NCI-H2227 (cell line): Measurements from ENCODE around the gene NID1.
A peak's percentile ranks its signal among the peaks of the same experiment; 100 is the strongest.
"Not testable (repeated sequence)": the region's sequence is repeated elsewhere in the genome, so short reads cannot be mapped to it uniquely, and the experiment has no call there.

Source experiments
- DNase-seq: peaks from one replicate; lab custom pipeline; 2025; ENCODE audit not compliant: unreplicated experiment; lab: John Stamatoyannopoulos, UW

NID1 gene

DNA sequence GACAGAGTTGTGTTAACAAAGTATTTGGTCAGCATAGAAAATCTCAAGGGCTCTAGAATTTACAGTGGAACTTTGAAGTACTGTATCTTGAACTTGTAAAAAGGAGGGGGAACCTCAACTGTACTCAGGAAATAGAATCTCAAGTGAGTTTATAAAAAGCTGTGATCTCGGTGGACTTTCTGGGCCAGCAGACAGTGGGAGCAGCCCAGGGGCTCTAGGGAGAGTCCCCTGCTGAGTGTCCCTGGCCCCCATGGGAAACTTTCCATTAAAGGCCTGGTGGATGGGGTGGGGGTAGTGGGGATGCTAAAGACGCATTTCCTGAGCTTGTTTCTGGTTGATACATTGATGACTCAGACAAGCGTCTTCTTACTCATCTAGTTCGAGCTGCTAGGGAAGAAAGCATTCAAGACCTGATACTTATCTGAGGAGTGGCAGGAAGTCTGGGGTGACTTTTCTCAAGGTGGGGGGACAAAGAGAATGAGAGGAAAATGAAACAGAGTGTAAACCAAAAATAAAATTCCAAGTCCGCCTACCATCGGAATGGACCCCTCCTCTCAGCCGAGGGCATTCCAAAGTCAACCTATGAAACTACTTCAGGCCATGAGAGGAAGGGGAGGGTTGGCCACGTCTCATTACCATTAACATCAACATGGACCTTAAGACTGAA, 65.5 kb downstream of the NID1 start:
- no peak for DNase-seq

- no peak for DNase-seq
Observed at GRCh38 chr1:235998812-235999211, 66.1 kb downstream of the NID1 start.

DNA sequence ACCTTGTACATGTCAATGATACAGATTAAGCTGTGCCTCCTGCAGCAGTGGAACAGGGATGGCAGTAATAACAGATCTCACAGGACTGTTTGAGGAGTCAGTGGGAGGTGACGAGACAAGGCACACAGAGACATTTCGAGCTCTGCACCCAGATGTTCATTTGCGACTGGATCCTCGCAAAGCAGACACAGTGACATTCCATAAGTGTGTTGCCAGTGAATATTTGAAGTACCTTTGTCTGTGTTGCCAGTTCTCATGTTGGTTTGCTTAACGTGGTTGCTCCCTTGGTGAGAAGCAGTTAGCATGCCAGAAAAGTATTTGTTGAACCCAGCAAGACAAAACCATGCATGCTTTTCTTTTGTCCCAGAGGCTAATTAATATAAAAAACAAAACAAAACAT, 67.0 kb downstream of the NID1 start:
- no peak for DNase-seq

DNA sequence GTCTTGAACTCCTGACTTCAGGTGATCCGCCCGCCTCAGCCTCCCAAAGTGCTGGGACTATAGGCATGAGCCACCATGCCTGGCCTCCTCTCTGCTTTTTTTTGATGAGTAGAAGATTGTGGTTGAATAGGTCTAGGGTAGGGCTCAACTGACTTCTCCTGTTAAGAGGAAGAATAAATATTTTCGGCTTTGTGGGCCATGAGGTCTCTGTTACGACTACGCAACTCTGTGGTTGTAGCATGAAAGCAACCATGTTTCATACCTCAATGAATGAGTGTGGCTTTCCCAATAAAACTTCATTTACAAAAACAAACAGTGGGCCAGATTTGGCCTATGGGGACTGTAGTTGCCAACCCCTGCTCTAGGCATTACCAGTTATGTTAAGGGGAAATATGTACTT, 67.8 kb downstream of the NID1 start:
- DNase-seq = no peak

DNA sequence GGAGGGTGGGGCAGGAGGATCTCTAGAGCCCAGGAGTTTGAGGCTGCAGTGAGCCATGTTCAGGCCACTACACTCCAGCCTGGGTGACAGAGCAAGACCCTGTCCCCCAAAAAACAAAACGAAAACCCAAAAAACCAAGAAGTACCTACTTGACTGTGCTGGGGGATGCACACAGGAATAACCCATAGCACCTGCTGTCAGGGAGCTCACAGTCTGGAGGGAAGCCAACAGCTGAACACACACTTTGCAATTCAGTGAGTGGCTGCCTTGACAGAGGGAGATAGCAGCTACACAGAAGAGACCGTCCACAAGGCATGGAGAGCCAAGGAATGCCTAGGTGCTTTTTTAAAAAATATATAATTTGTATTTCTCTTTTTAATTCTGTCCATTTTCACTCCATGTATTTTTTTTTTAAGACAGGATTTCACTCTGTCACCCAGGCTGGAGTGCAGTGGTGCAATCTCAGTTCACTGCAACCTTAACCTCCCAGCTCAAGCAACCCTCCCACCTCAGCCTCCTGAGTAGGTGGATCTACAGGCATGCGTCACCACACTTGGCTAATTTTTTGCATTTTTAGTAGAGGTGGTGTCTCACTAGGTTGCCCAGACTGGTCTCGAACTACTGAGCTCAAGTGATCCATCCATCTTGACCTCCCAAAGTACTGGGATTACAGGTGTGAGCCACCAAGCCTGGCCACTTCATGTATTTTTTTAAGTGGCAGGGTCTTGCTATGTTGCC, 68.7 kb downstream of the NID1 start:
- no peak for DNase-seq

- no peak for DNase-seq
Observed at GRCh38 chr1:235995511-235995910, 69.4 kb downstream of the NID1 start.

- DNase-seq = no peak
Observed at GRCh38 chr1:235993652-235994051, 71.2 kb downstream of the NID1 start.

GRCh38 chr1:235992868-235993267, 72.0 kb downstream of the NID1 start:
- DNase-seq = no peak

GRCh38 chr1:235992346-235992745, 72.5 kb downstream of the NID1 start:
- no peak for DNase-seq

GRCh38 chr1:235990330-235990795, 74.5 kb downstream of the NID1 start:
- no peak for DNase-seq

- no peak for DNase-seq
Observed at GRCh38 chr1:235989105-235989504, 75.8 kb downstream of the NID1 start.

DNA sequence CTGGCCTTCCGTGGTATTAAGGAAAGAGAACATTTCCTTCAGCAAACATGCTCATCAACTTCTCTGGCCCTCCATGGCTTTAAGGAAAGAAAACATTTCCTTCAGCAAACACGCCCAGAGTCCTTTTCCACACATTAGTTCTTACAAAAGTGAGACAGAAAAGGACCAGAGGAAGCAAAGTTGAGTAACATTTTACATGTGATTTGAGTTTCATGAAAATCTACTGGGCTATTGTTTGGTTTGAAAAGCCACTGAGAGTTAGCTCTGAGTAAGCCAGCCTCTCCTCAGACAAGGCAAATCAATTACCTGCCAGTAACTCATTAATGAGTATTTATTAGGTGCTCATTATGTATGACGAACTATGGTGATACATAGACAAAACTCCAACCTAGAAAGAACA, 78.0 kb downstream of the NID1 start:
- DNase-seq = no peak

GRCh38 chr1:235984041-235984825, 80.7 kb downstream of the NID1 start:
- DNase-seq = no peak

- no peak for DNase-seq
Observed at GRCh38 chr1:235980976-235981375, 83.9 kb downstream of the NID1 start.

- no peak for DNase-seq
Observed at GRCh38 chr1:235979716-235980333, 85.1 kb downstream of the NID1 start.

- DNase-seq = no peak
Observed at GRCh38 chr1:235979176-235979575, 85.7 kb downstream of the NID1 start.

DNA sequence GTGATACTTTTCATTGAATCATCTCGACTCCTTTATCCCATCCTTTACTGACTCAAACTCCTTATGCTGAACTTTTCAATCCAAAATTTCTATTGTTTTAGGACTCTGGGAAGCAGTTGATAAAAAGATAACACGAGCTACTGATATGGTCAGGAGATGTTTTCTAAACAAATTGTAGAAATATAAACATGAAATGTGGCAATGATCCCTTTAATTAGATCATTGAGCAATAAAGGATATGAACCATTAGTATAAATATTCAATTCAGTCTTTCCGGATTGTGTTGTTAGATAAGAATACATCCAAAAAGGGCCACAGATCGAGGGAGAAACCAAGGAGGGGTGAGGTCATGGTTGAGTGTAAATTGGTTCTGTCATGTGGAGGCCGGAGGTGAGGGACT, 88.4 kb downstream of the NID1 start:
- DNase-seq = no peak

DNA sequence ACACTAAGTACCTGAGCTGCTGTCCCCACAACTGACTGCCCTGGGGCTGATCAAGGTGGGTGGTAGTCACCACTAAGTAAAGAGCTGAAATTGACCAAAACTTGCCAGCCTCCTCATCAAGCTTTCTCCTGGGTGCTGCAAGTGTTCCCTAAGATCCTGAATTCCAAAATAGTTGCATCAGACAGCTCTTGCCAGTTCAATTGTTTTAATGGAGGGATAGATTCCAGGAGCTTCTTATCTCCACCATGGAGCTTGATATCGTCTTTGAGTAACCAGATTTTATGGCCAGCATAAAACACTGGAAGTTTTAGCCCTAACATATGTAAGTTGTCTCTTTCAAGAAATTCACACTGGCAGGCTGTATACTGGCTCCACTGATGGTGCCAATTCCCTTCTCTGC, 90.3 kb downstream of the NID1 start:
- DNase-seq = no peak

GRCh38 chr1:235972691-235973090, 92.2 kb downstream of the NID1 start:
- not testable (repeated sequence) for DNase-seq

- no peak for DNase-seq
Observed at GRCh38 chr1:235972311-235972689, 92.6 kb downstream of the NID1 start.

GRCh38 chr1:235971571-235972310, 93.1 kb downstream of the NID1 start:
- DNase-seq = peak; percentile 92
